Fibroblast of skin of left biceps (primary cell): Measurements from ENCODE around the gene PROZ.

Experiments
- DNase-seq, 2 experiments: peaks; one replicate each; pipeline ENCODE4 v3.0.0-alpha.2; 2013; ENCODE audit warnings: low read depth in 2 of 2

Gene PROZ

GRCh38 chr13:113141601-113141970 lies 16.9 kb upstream of the PROZ start:
- no peak for DNase-seq

- DNase-seq, result no peak
Measured at GRCh38 chr13:113142876-113143275, 15.6 kb upstream of the PROZ start.

- DNase-seq, result no peak
Measured at GRCh38 chr13:113143466-113144254, 14.8 kb upstream of the PROZ start.

- DNase-seq, result no peak
Measured at GRCh38 chr13:113144255-113144629, 14.2 kb upstream of the PROZ start.

- DNase-seq, result no peak
Measured at GRCh38 chr13:113145496-113145895, 13.0 kb upstream of the PROZ start.

- DNase-seq, result no peak
Measured at GRCh38 chr13:113145911-113146598, 12.4 kb upstream of the PROZ start.

GRCh38 chr13:113146750-113147149 lies 11.7 kb upstream of the PROZ start:
- DNase-seq, result no peak

- no peak for DNase-seq
Measured at GRCh38 chr13:113147206-113147605, 11.2 kb upstream of the PROZ start.

- DNase-seq, result no peak
Measured at GRCh38 chr13:113148407-113148806, 10.0 kb upstream of the PROZ start.

- DNase-seq, result no peak
Measured at GRCh38 chr13:113148940-113149503, 9.4 kb upstream of the PROZ start.

- no peak for DNase-seq
Measured at GRCh38 chr13:113149711-113150549, 8.5 kb upstream of the PROZ start.

GRCh38 chr13:113150550-113151365 lies 7.7 kb upstream of the PROZ start:
- DNase-seq, result no peak

- DNase-seq, result peak; percentile 30 to 34
Measured at GRCh38 chr13:113151745-113152690, 6.4 kb upstream of the PROZ start.

- no peak for DNase-seq
Measured at GRCh38 chr13:113152691-113152983, 5.8 kb upstream of the PROZ start.

GRCh38 chr13:113152984-113153809 lies 5.3 kb upstream of the PROZ start:
- DNase-seq, result no peak

- DNase-seq, result peak; percentile 21 to 27
Measured at GRCh38 chr13:113153810-113154748, 4.4 kb upstream of the PROZ start.

GRCh38 chr13:113155201-113155600 lies 3.2 kb upstream of the PROZ start:
- DNase-seq, result no peak

- no peak for DNase-seq
Measured at GRCh38 chr13:113155982-113156655, 2.3 kb upstream of the PROZ start.
